GM19238 (cell line): ENCODE measurements around the gene TSEN34.
"Not testable (repeated sequence)": the region's sequence is repeated elsewhere in the genome, so short reads cannot be mapped to it uniquely, and the experiment has no call there.

Source experiments
- DNase-seq: peaks from one replicate; pipeline ENCODE4 v3.0.0; 2011; ENCODE audit warnings: low spot score; ENCODE audit not compliant: insufficient read length

TSEN34 gene

DNA sequence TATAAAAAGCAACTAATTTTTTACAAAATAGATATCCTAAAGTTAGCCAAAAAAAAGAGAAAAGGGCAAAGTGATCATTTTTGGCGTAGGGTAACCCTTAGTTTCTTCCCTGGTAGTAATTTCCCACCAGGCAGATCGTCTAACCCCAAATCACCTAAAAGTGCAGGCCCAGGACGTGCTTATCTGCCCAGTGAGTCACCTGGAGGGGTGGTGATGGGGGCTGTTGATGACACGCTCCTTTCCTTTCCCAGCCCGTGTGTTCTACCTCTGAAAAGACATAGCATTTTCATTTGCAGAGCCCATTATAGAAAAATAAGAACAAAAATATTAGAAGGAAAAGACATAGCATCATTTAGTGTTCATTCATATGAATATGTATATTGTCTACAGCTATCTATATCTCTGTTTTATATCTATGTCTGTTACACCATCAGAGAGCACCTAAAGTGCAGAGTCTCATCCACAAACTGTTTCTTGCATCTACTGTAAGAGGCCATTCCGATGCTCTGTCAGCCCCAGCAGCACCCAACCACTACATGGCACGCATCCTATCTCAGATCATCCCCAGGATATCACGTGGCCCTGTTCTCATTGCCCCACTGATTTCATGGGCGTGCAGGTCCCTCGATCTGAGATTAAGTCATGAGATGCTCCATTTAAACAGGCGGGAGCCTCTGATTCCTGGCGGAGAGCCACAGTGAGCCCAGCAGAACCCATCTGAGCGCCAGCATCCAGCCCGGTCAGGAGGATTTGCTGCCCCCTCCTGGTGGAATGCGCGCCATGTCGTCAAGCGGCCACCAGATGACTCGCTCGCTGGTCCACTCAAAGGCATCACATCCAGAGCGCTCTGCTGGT is 40.2 kb downstream of the TSEN34 start:
- DNase-seq: no peak

DNA sequence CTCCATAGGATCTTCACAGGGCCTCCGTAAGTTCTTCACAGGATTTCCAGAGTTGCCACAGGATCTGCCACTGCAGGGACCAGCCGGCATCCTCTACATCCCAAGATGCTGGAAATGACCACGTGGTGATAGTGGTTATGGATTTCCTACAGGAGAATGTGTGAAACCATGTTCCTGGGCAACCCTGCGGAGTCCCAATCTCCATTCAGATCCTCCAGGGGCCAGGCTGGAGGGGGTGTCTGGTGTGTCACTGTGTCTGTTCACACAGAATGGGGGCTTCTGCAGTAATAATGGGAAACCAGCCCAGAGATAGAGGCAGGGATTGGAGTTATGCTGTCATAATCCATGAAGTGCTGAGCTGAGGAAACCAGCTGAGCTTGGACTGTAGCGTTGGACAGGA is 42.8 kb downstream of the TSEN34 start:
- no peak for DNase-seq

- not testable (repeated sequence) for DNase-seq
Observed at GRCh38 chr19:54239491-54240371, 48.6 kb downstream of the TSEN34 start.

- not testable (repeated sequence) for DNase-seq
Observed at GRCh38 chr19:54240372-54241336, 49.5 kb downstream of the TSEN34 start.

GRCh38 chr19:54242234-54242633 is 51.1 kb downstream of the TSEN34 start:
- not testable (repeated sequence) for DNase-seq

- not testable (repeated sequence) for DNase-seq
Observed at GRCh38 chr19:54242646-54243045, 51.5 kb downstream of the TSEN34 start, which contains the start of gene LILRA6. TSS of gene LILRA6 (minus strand) at chr19:54242790.

GRCh38 chr19:54243809-54244208 is 52.7 kb downstream of the TSEN34 start:
- not testable (repeated sequence) for DNase-seq
